Effector memory CD4-positive, alpha-beta T cell (primary cell): ENCODE results near the gene ZNF25.
"Not testable (repeated sequence)": the region's sequence is repeated elsewhere in the genome, so short reads cannot be mapped to it uniquely, and the experiment has no call there.

Experiments used
- DNase-seq, 3 donors: peaks; one replicate each; pipeline ENCODE4 v3.0.0-alpha.2; 2020
- H3K27ac ChIP-seq: 2 replicates; pipeline ENCODE4 v1.7.0; 2013; ENCODE audit warnings: mild to moderate bottlenecking, low read length, moderate library complexity; ENCODE audit not compliant: insufficient read depth, poor library complexity, severe bottlenecking
- H3K27me3 ChIP-seq: replicated peaks from 2 replicates; pipeline ENCODE4 v1.7.0; 2013; ENCODE audit warnings: mild to moderate bottlenecking, low read length; ENCODE audit not compliant: insufficient read depth, control insufficient read depth, poor library complexity, severe bottlenecking
- H3K36me3 ChIP-seq: 2 replicates; pipeline ENCODE4 v1.7.0; 2013; ENCODE audit warnings: mild to moderate bottlenecking, low read length, moderate library complexity; ENCODE audit not compliant: control insufficient read depth, insufficient read depth
- H3K4me1 ChIP-seq: 2 replicates; pipeline ENCODE4 v1.7.0; 2013; ENCODE audit warnings: low read length, mild to moderate bottlenecking; ENCODE audit not compliant: control insufficient read depth, insufficient read depth, poor library complexity, severe bottlenecking
- H3K4me3 ChIP-seq: 2 replicates; pipeline ENCODE4 v1.7.0; 2013; ENCODE audit warnings: low read length, low read depth, mild to moderate bottlenecking; ENCODE audit not compliant: insufficient read depth, poor library complexity, severe bottlenecking
- H3K9me3 ChIP-seq: 2 replicates; pipeline ENCODE4 v1.7.0; 2013; ENCODE audit warnings: mild to moderate bottlenecking, low read length, moderate library complexity; ENCODE audit not compliant: control insufficient read depth

Gene ZNF25

GRCh38 chr10:37952043-37952755, 24.2 kb downstream of the ZNF25 start:
- Histone ChIP-seq H3K27me3 (no peaks in the 10 kb centered on the region), H3K36me3 (peaks cover 48% of the 10 kb centered on the region), H3K4me3 (no peak overlapping the region), H3K4me1 (no peaks in the 10 kb centered on the region), H3K9me3 (peaks cover 11% of the 10 kb centered on the region), H3K27ac (no peak overlapping the region)
- DNase-seq: no peak

GRCh38 chr10:37948210-37948609, 28.2 kb downstream of the ZNF25 start:
- no peak for DNase-seq
- Histone ChIP-seq H3K27me3 (no peaks in the 10 kb centered on the region), H3K4me1 (no peaks in the 10 kb centered on the region), H3K27ac (no peak overlapping the region), H3K36me3 (peaks cover 16% of the 10 kb centered on the region), H3K4me3 (no peak overlapping the region), H3K9me3 (peaks cover 6% of the 10 kb centered on the region)

DNA sequence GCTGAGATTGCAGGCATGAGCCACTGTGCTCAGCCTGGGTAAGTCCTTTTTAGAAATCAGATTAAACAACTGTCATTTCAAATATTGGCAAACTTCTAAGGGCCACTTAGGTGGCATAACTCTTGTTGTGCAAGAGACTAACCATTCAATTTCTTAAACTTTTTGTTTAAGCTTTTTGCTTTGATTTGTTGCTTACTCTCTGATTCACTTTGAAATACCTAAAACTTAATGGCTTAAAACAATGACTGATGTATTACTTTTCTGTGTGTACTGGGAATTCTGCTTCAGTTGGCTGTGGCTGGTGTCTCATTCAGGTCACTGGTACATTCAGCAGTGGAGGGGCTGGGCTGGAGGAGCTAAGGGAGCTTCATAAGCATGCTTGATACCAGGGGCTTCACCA, 28.9 kb downstream of the ZNF25 start:
- no peaks in the 10 kb centered on the region for H3K4me1 ChIP-seq
- no peak for DNase-seq

GRCh38 chr10:37937864-37938263, 38.6 kb downstream of the ZNF25 start:
- no peaks in the 10 kb centered on the region for H3K9me3 ChIP-seq
- no peaks in the 10 kb centered on the region for H3K27me3 ChIP-seq
- H3K4me3 ChIP-seq: no peak overlapping the region
- no peaks in the 10 kb centered on the region for H3K4me1 ChIP-seq
- H3K27ac ChIP-seq: no peak overlapping the region
- DNase-seq: no peak
- H3K36me3 ChIP-seq: no peaks in the 10 kb centered on the region

More for the DNA sequence above, 28.9 kb downstream of the ZNF25 start:
- Histone ChIP-seq H3K4me3 (no peak overlapping the region), H3K9me3 (peaks cover 1% of the 10 kb centered on the region), H3K36me3 (peaks cover 9% of the 10 kb centered on the region), H3K27me3 (no peaks in the 10 kb centered on the region), H3K27ac (no peak overlapping the region)

- Histone ChIP-seq H3K27ac (no peak overlapping the region), H3K36me3 (no peaks in the 10 kb centered on the region), H3K9me3 (no peaks in the 10 kb centered on the region), H3K4me1 (no peaks in the 10 kb centered on the region), H3K4me3 (no peak overlapping the region), H3K27me3 (no peaks in the 10 kb centered on the region)
- DNase-seq: no peak
These were observed 41.7 kb downstream of the ZNF25 start for GRCh38 chr10:37934791-37935190.

DNA sequence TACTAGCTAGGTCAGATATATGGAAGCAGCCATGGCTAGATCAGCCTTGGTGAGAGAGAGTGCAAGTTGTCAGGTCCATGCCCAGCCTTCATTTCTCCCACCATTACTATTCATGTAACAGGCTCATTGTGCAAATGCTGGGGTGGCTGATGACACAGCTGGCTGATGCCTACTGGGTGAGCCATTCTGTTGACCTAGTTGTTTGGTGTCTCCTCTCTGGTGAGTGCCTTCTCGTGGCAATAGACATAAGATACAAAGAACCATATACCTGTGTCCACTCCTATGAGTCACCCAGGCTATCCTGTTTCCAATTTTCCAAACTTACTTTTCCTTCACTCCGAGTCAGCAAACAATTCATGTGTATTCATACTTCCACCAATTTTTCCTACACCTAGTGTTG, 46.0 kb downstream of the ZNF25 start:
- no peaks in the 10 kb centered on the region for H3K36me3 ChIP-seq
- no peaks in the 10 kb centered on the region for H3K4me1 ChIP-seq
- H3K4me3 ChIP-seq: no peak overlapping the region
- H3K9me3 ChIP-seq: no peaks in the 10 kb centered on the region
- no peak for DNase-seq
- H3K27me3 ChIP-seq: no peaks in the 10 kb centered on the region
- H3K27ac ChIP-seq: no peak overlapping the region

GRCh38 chr10:37908165-37908564, 68.3 kb downstream of the ZNF25 start:
- not testable (repeated sequence) for H3K36me3 ChIP-seq, H3K27me3 ChIP-seq, H3K9me3 ChIP-seq, H3K4me3 ChIP-seq, DNase-seq, H3K27ac ChIP-seq, H3K4me1 ChIP-seq

- H3K27me3 ChIP-seq: no peaks in the 10 kb centered on the region
- no peaks in the 10 kb centered on the region for H3K4me1 ChIP-seq
- no peaks in the 10 kb centered on the region for H3K9me3 ChIP-seq
- H3K27ac ChIP-seq: no peak overlapping the region
- no peaks in the 10 kb centered on the region for H3K36me3 ChIP-seq
- H3K4me3 ChIP-seq: no peak overlapping the region
- DNase-seq: no peak
These were observed 70.1 kb downstream of the ZNF25 start for GRCh38 chr10:37906382-37906781.
